Endothelial cell of umbilical vein (primary cell): ENCODE data around the gene PKNOX2. TPM values are rescaled to one million over a fixed set of nuclear protein-coding genes. Genes with fewer than 3 reads are reported as not detected.
A peak's percentile ranks its signal among the peaks of the same experiment; 100 is the strongest.

Experiments used
- BruUV-seq: library from RNA; stranded (reverse); fragments of 400-500 nt; replicated peaks from 2 replicates; lab custom pipeline; 2021; lab: Mats Ljungman, UMichigan
- CTCF ChIA-PET: fragments of 300-600, 350-600 bp; sonication (Branson Sonifier 250); formaldehyde crosslinking; loops from one replicate; lab custom pipeline; 2021; ENCODE audit warnings: antibody characterized with exemption, inconsistent platforms; lab: Charles Lee
- POLR2A ChIA-PET: fragments of 300-600, 350-600 bp; sonication (Branson Sonifier 250); formaldehyde crosslinking; loops from one replicate; lab custom pipeline; 2021; ENCODE audit warnings: antibody characterized with exemption, inconsistent platforms; lab: Charles Lee
- DNase-seq: peaks from one replicate; pipeline ENCODE4 v3.0.0-alpha.2; 2011; ENCODE audit warnings: low read depth, low spot score
- FAIRE-seq: peaks from 2 replicates; lab custom pipeline; 2011; peaks lifted over from hg19 to GRCh38; lab: Jason Lieb, UNC
- H2AFZ ChIP-seq: 2 replicates; pipeline ENCODE4 v1.6.0; 2012; ENCODE audit warnings: low read depth, low read length, control low read depth, inconsistent platforms
- H3K27ac ChIP-seq: 2 replicates; pipeline ENCODE4 v1.5.1; 2011; ENCODE audit warnings: low read depth, mild to moderate bottlenecking, control low read depth, low read length, moderate library complexity; ENCODE audit not compliant: insufficient read depth
- H3K27me3 ChIP-seq, 2 experiments: 2 replicates each; pipeline versions ENCODE4 v1.6.0 to v1.6.1; 2011; ENCODE audit warnings: low read length in 2 of 2, mixed read lengths in 1 of 2; ENCODE audit not compliant: control insufficient read depth in 2 of 2, insufficient read depth in 2 of 2
- H3K36me3 ChIP-seq, 2 experiments: 2 replicates in 1 of 2; 3 replicates in 1 of 2; pipeline ENCODE4 v1.5.1; 2011; ENCODE audit warnings: low read length in 2 of 2, mild to moderate bottlenecking in 1 of 2, moderate library complexity in 1 of 2; ENCODE audit not compliant: control insufficient read depth in 2 of 2, insufficient read depth in 2 of 2; ENCODE audit errors: extremely low read depth in 1 of 2
- H3K4me1 ChIP-seq: 3 replicates; pipeline ENCODE4 v1.5.1; 2011; ENCODE audit warnings: mild to moderate bottlenecking, low read length; ENCODE audit not compliant: control insufficient read depth, insufficient read depth; ENCODE audit errors: extremely low read depth
- H3K4me2 ChIP-seq: 2 replicates; pipeline ENCODE4 v1.6.1; 2011; ENCODE audit warnings: low read length, control low read depth, mixed read lengths; ENCODE audit not compliant: insufficient read depth
- H3K4me3 ChIP-seq, 3 experiments: fragments of 200-600 bp in 1 of 3; sonication (generic), shearing (Covaris generic) in 1 of 3; replicated peaks in 1 of 3; 2 replicates each; pipeline ENCODE4 v1.5.1; 2011 to 2016; ENCODE audit warnings: control low read depth in 3 of 3, low read length in 3 of 3, mild to moderate bottlenecking in 2 of 3, inconsistent platforms in 1 of 3, low read depth in 1 of 3, moderate library complexity in 1 of 3; ENCODE audit not compliant: insufficient read depth in 1 of 3
- H3K79me2 ChIP-seq: 2 replicates; pipeline ENCODE4 v1.6.0; 2012; ENCODE audit warnings: low read length, inconsistent platforms; ENCODE audit not compliant: control insufficient read depth, insufficient read depth
- H3K9ac ChIP-seq: replicated peaks from 2 replicates; pipeline ENCODE3; 2011; ENCODE audit warnings: low read length, control low read depth; ENCODE audit not compliant: insufficient read depth; ENCODE audit errors: extremely low read depth
- H3K9me1 ChIP-seq: replicated peaks from 3 replicates; pipeline ENCODE4 v1.6.0; 2011; ENCODE audit warnings: mild to moderate bottlenecking, low read length; ENCODE audit not compliant: control insufficient read depth, insufficient read depth; ENCODE audit errors: extremely low read depth
- H3K9me3 ChIP-seq: replicated peaks from 2 replicates; pipeline ENCODE4 v1.5.1; 2012; ENCODE audit warnings: low read length, inconsistent platforms; ENCODE audit not compliant: control insufficient read depth, insufficient read depth
- H4K20me1 ChIP-seq: replicated peaks from 2 replicates; pipeline ENCODE3; 2011; ENCODE audit warnings: mild to moderate bottlenecking, low read length; ENCODE audit not compliant: control insufficient read depth, insufficient read depth; ENCODE audit errors: extremely low read depth
- CTCF ChIP-seq, 2 donors: IDR thresholded peaks; 1 replicate in 1 of 2; 2 replicates in 1 of 2; pipeline ENCODE4 v1.5.1; 2011; ENCODE audit warnings: low read length in 2 of 2, mild to moderate bottlenecking in 2 of 2, moderate library complexity in 2 of 2, control low read depth in 1 of 2, inconsistent platforms in 1 of 2, low read depth in 1 of 2; ENCODE audit not compliant: insufficient read depth in 1 of 2; ENCODE audit errors: extremely low read depth in 1 of 2
- EZH2 ChIP-seq: IDR thresholded peaks from 2 replicates; pipeline ENCODE4 v1.6.1; 2012; ENCODE audit warnings: borderline replicate concordance, low read depth, mild to moderate bottlenecking, moderate library complexity, low read length, inconsistent platforms; ENCODE audit not compliant: severe bottlenecking
- FOS ChIP-seq: IDR thresholded peaks from 2 replicates; pipeline ENCODE4 v1.6.1; 2011; ENCODE audit warnings: mild to moderate bottlenecking, low read length, moderate library complexity, borderline replicate concordance; ENCODE audit not compliant: insufficient read depth
- GATA2 ChIP-seq: IDR thresholded peaks from 2 replicates; pipeline ENCODE4 v1.7.0; 2011; ENCODE audit warnings: low read depth, mild to moderate bottlenecking, moderate library complexity, mixed read lengths, low read length; ENCODE audit not compliant: insufficient read length, insufficient read depth
- JUN ChIP-seq: IDR thresholded peaks from 2 replicates; pipeline ENCODE4 v1.6.1; 2011; ENCODE audit warnings: borderline replicate concordance, low read depth; ENCODE audit not compliant: insufficient read length, insufficient read depth
- MAX ChIP-seq: IDR thresholded peaks from 2 replicates; pipeline ENCODE4 v1.6.1; 2011; ENCODE audit not compliant: insufficient read depth, insufficient read length
- POLR2A ChIP-seq: IDR thresholded peaks from 2 replicates; pipeline ENCODE4 v1.6.1; 2012; ENCODE audit warnings: low read depth, mild to moderate bottlenecking, control low read depth, low read length
- POLR2AphosphoS5 ChIP-seq: IDR thresholded peaks from 2 replicates; pipeline ENCODE4 v1.6.1; 2012; ENCODE audit warnings: low read depth, mild to moderate bottlenecking, control low read depth, low read length, moderate library complexity; ENCODE audit not compliant: insufficient read depth
- dilution Hi-C: fragments of 300-500 bp; cut with MboI; formaldehyde crosslinking; loops from one replicate; pipeline ENCODE4 v1.15.0; 2019; ENCODE audit warnings: low sequenced_read_pairs; ENCODE audit not compliant: extremely low pct_ligation_motif_present
- intact Hi-C: fragments of 100-400 bp; cut with micrococcal nuclease; formaldehyde crosslinking; loops from one replicate; pipeline ENCODE4 v1.10.0; 2022
- polyA plus RNA-seq, 4 experiments: library from polyadenylated mRNA; depleted of rRNA in 3 of 4; stranded (reverse) in 3 of 4; unstranded in 1 of 4; fragments of >200 nt; gene quantifications; 2 replicates each; pipeline versions ENCODE4 v1.2.1 to v1.2.3, GENCODE V29; 2011 to 2012; ENCODE audit warnings: missing spikeins in 1 of 4
- total RNA-seq: library from RNA; stranded (reverse); gene quantifications from 2 replicates; pipeline ENCODE4 v1.2.3, GENCODE V29; 2021

Gene PKNOX2
- total and polyA plus RNA-seq, 2 donors (not counting 3 experiments of a cell fraction or from before 2014, with no cell fraction given): 0.11 to 0.91 TPM

- intact Hi-C loops: no loop called here
- no peak overlapping the region for H3K9ac ChIP-seq
- no peak for DNase-seq
- no TSS peak for BruUV-seq
- CTCF ChIA-PET: interaction anchor here (0.9 to 4.0 kb wide), 12 partner anchors 10 to 306 kb away, joined by 3 to 39 read pairs (median 8); partner anchors contain the start of genes SLC37A2 and TMEM218
- H3K36me3 ChIP-seq: no peaks in the 10 kb centered on the region
- no peak overlapping the region for H3K4me3 ChIP-seq
- no peak overlapping the region for H3K27ac ChIP-seq
- no peak overlapping the region for H3K4me2 ChIP-seq
- no peaks in the 10 kb centered on the region for H3K4me1 ChIP-seq
- TF ChIP-seq POLR2AphosphoS5 (no peak), GATA2 (no peak), JUN (no peak), CTCF (IDR thresholded peaks at IDR 0.05; ENCODE audit: extremely low read depth in 1 of 2, insufficient read depth in 1 of 2, low read depth in 1 of 2, low read length in 2 of 2) (no peak), FOS (no peak), MAX (no peak), EZH2 (no peak), POLR2A (no peak)
- H3K27me3 ChIP-seq: peaks cover 14% of the 10 kb centered on the region in 2 experiments
- peak overlapping the region; percentile 95 for H2AFZ ChIP-seq
- POLR2A ChIA-PET: interaction anchor here (1.0 kb wide), 1 partner anchor 12 kb away, joined by 3 read pairs; the partner anchor contains the start of gene TMEM218
- H3K79me2 ChIP-seq: no peaks in the 10 kb centered on the region
- H3K9me3 ChIP-seq: no peaks in the 10 kb centered on the region
- H3K9me1 ChIP-seq: no peaks in the 10 kb centered on the region
- no peak for FAIRE-seq
- dilution Hi-C loops: no loop called here
- H4K20me1 ChIP-seq: no peaks in the 10 kb centered on the region
Measured at GRCh38 chr11:125123194-125123946, 41.2 kb upstream of the PKNOX2 start.
